MM.1S (cell line): ENCODE measurements around the gene TFDP2.

Experiments
- DNase-seq: peaks from one replicate; pipeline ENCODE4 v3.0.0-alpha.2; 2015
- H2AFZ ChIP-seq: fragments of 300-600 bp; sonication (generic); 2 replicates; pipeline ENCODE4 v1.6.0; 2016; ENCODE audit warnings: antibody characterized with exemption, low read length
- H3F3A ChIP-seq: fragments of 300-600 bp; sonication (generic); 2 replicates; pipeline ENCODE4 v1.6.1; 2016; ENCODE audit warnings: mild to moderate bottlenecking, antibody characterized with exemption, low read length, moderate library complexity, mixed read lengths; ENCODE audit not compliant: insufficient read depth
- H3K27ac ChIP-seq: fragments of 300-600 bp; sonication (generic); 2 replicates; pipeline ENCODE4 v1.5.1; 2016; ENCODE audit warnings: mild to moderate bottlenecking, low read length
- H3K27me3 ChIP-seq: fragments of 300-600 bp; sonication (generic); replicated peaks from 2 replicates; pipeline ENCODE4 v1.6.0; 2016; ENCODE audit warnings: low read length; ENCODE audit not compliant: insufficient read depth
- H3K36me3 ChIP-seq: fragments of 300-600 bp; sonication (generic); replicated peaks from 2 replicates; pipeline ENCODE4 v1.6.1; 2016; ENCODE audit warnings: mild to moderate bottlenecking, low read length, mixed read lengths; ENCODE audit not compliant: insufficient read depth
- H3K4me1 ChIP-seq: fragments of 300-600 bp; sonication (generic); 2 replicates; pipeline ENCODE4 v1.6.1; 2016; ENCODE audit warnings: low read length, mixed read lengths
- H3K4me2 ChIP-seq: fragments of 300-600 bp; sonication (generic); 2 replicates; pipeline ENCODE4 v1.6.0; 2016; ENCODE audit warnings: low read depth, low read length
- H3K4me3 ChIP-seq: fragments of 300-600 bp; sonication (generic); 2 replicates; pipeline ENCODE4 v1.5.1; 2016; ENCODE audit warnings: low read length, mixed read lengths
- H3K79me2 ChIP-seq: fragments of 300-600 bp; sonication (generic); 2 replicates; pipeline ENCODE4 v1.6.1; 2016; ENCODE audit warnings: mixed run types, low read length, mixed read lengths
- H3K9ac ChIP-seq: fragments of 300-600 bp; sonication (generic); 2 replicates; pipeline ENCODE4 v1.6.1; 2016; ENCODE audit warnings: low read length, mixed read lengths
- H3K9me2 ChIP-seq: fragments of 300-600 bp; sonication (generic); replicated peaks from 2 replicates; pipeline ENCODE4 v1.6.1; 2016; ENCODE audit warnings: mild to moderate bottlenecking, low read length, mixed read lengths; ENCODE audit not compliant: insufficient read depth
- H3K9me3 ChIP-seq: fragments of 300-600 bp; sonication (generic); replicated peaks from 2 replicates; pipeline ENCODE4 v1.6.1; 2016; ENCODE audit warnings: mild to moderate bottlenecking, low read length, mixed read lengths; ENCODE audit not compliant: insufficient read depth
- H4K20me1 ChIP-seq: fragments of 300-600 bp; sonication (generic); 2 replicates; pipeline ENCODE4 v1.6.1; 2016; ENCODE audit warnings: mild to moderate bottlenecking, low read length, moderate library complexity, mixed read lengths; ENCODE audit not compliant: insufficient read depth
- CTCF ChIP-seq: fragments of 300-600 bp; sonication (generic); IDR thresholded peaks from 2 replicates; pipeline ENCODE4 v1.5.1; 2016; ENCODE audit warnings: antibody characterized with exemption, low read length, mixed read lengths
- EZH2 ChIP-seq: fragments of 300-600 bp; sonication (generic); optimal IDR thresholded peaks from 2 replicates; pipeline ENCODE3; 2017; ENCODE audit warnings: low read depth, mild to moderate bottlenecking, antibody characterized with exemption, low read length, mixed read lengths
- EZH2phosphoT487 ChIP-seq: fragments of 300-600 bp; sonication (generic); IDR thresholded peaks from 2 replicates; pipeline ENCODE4 v1.6.1; 2018; ENCODE audit warnings: antibody characterized with exemption, low read length

Gene TFDP2

DNA sequence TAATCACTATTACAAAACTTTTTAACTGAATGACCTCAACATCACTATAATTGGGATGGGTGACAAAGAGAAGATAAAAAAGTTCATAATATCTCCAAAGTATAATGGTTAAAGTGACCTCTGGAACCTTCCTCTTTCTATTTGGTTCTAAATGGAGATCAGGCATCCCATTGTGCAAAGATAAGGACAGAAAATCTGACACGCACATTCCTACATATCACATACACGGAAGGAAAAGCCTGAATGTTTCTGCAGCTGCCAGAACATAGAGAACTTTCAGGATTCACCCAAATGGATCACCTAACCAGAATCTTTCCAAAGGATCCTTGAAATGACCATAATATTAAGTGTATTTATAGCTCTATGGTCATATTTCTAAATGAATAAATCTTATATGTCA, 128.2 kb downstream of the TFDP2 start:
- H3K79me2 ChIP-seq = no peaks in the 10 kb centered on the region
- no peak for DNase-seq
- no peaks in the 10 kb centered on the region; the same call in 1 of the 2 replicates for H3F3A ChIP-seq
- no peaks in the 10 kb centered on the region for H3K9me2 ChIP-seq
- no peaks in the 10 kb centered on the region for H3K36me3 ChIP-seq
- H3K4me1 ChIP-seq = peaks cover 9% of the 10 kb centered on the region
- H4K20me1 ChIP-seq = no peaks in the 10 kb centered on the region
- H3K4me3 ChIP-seq = no peak overlapping the region
- H2AFZ ChIP-seq = no peak overlapping the region
- no peak overlapping the region for H3K27ac ChIP-seq
- no peak for TF ChIP-seq CTCF
- TF ChIP-seq EZH2 = no peak
- TF ChIP-seq EZH2phosphoT487 = no peak
- H3K9ac ChIP-seq = no peak overlapping the region
- no peak overlapping the region for H3K4me2 ChIP-seq
- no peaks in the 10 kb centered on the region for H3K27me3 ChIP-seq
- H3K9me3 ChIP-seq = no peaks in the 10 kb centered on the region

DNA sequence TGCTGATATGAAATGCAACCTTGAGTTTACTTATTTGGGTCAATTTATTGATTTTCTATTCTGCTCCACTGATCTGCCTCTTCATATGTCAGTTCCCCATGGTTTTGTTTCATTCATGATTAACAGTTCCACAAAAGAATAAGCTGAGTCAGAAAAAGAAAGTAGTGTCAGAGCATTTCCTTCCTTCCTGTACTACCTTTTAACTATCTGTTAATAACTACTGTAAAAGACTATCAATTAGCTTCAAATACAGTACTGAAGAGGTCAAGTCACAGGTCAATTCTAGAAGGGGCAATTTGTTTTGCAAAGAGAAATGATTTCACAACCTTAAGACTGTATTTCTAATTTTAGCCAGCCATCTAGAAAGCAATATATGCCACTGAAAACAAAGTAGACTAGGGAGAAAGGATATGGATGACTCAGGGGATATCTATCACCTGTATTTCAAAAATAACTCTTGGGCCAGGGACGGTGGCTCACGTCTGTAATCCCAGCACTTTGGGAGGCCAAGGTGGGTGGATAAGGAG, 129.5 kb downstream of the TFDP2 start:
- Histone ChIP-seq H3F3A (no peaks in the 10 kb centered on the region; the same call in 1 of the 2 replicates), H3K36me3 (no peaks in the 10 kb centered on the region), H3K27me3 (no peaks in the 10 kb centered on the region), H3K27ac (peak overlapping the region; percentile 6; the same call in 1 of the 2 replicates), H3K4me3 (no peak overlapping the region), H3K4me1 (peaks cover 9% of the 10 kb centered on the region), H2AFZ (no peak overlapping the region), H3K79me2 (no peaks in the 10 kb centered on the region), H3K9me2 (no peaks in the 10 kb centered on the region), H3K9me3 (no peaks in the 10 kb centered on the region), H3K9ac (no peak overlapping the region), H4K20me1 (no peaks in the 10 kb centered on the region), H3K4me2 (peak overlapping the region; percentile 28; the same call in 1 of the 2 replicates)
- TF ChIP-seq CTCF = no peak
- TF ChIP-seq EZH2phosphoT487 = no peak
- no peak for TF ChIP-seq EZH2
- DNase-seq = peak; percentile 12

GRCh38 chr3:142013993-142014392, 135.4 kb downstream of the TFDP2 start:
- H3K9me3 ChIP-seq = no peaks in the 10 kb centered on the region
- DNase-seq = no peak
- H3F3A ChIP-seq = no peaks in the 10 kb centered on the region
- no peaks in the 10 kb centered on the region for H3K4me1 ChIP-seq
- H4K20me1 ChIP-seq = no peaks in the 10 kb centered on the region
- no peaks in the 10 kb centered on the region for H3K79me2 ChIP-seq
- no peak overlapping the region for H3K9ac ChIP-seq
- no peaks in the 10 kb centered on the region for H3K27me3 ChIP-seq
- no peaks in the 10 kb centered on the region for H3K9me2 ChIP-seq
- H3K27ac ChIP-seq = no peak overlapping the region
- no peak overlapping the region for H3K4me2 ChIP-seq
- no peak overlapping the region for H2AFZ ChIP-seq
- no peaks in the 10 kb centered on the region for H3K36me3 ChIP-seq
- no peak for TF ChIP-seq EZH2
- no peak for TF ChIP-seq EZH2phosphoT487
- no peak for TF ChIP-seq CTCF
- H3K4me3 ChIP-seq = no peak overlapping the region
